GM21723 (cell line): ENCODE results near the gene FBXO45.
A peak's percentile ranks its signal among the peaks of the same experiment; 100 is the strongest.
"Not testable (repeated sequence)": the region's sequence is repeated elsewhere in the genome, so short reads cannot be mapped to it uniquely, and the experiment has no call there.

Experiments used
- ATAC-seq: cut with Tn5 transposase; IDR thresholded peaks from one replicate; pipeline ENCODE4 v1.9.1; 2021; ENCODE audit warnings: mild to moderate bottlenecking, moderate library complexity; ENCODE audit not compliant: unreplicated experiment

FBXO45 gene

GRCh38 chr3:196555295-196555694 is 13.2 kb upstream of the FBXO45 start:
- ATAC-seq = no peak

- no peak for ATAC-seq
Measured at GRCh38 chr3:196557236-196557635, 11.2 kb upstream of the FBXO45 start.

GRCh38 chr3:196558476-196558875 is 10.0 kb upstream of the FBXO45 start:
- no peak for ATAC-seq

- no peak for ATAC-seq
Measured at GRCh38 chr3:196559826-196560225, 8.6 kb upstream of the FBXO45 start.

GRCh38 chr3:196563721-196564225 is 4.7 kb upstream of the FBXO45 start:
- ATAC-seq = no peak

- peak; percentile 40 for ATAC-seq
Measured at GRCh38 chr3:196569003-196569516, 600 bp downstream of the FBXO45 start.

- not testable (repeated sequence) for ATAC-seq
Measured at GRCh38 chr3:196570332-196570731, 1.9 kb downstream of the FBXO45 start.

- no peak for ATAC-seq
Measured at GRCh38 chr3:196572389-196572788, 3.9 kb downstream of the FBXO45 start.

GRCh38 chr3:196585044-196585757 is 16.7 kb downstream of the FBXO45 start:
- ATAC-seq = no peak

- no peak for ATAC-seq
Measured at GRCh38 chr3:196590279-196590678, 21.8 kb downstream of the FBXO45 start.

- ATAC-seq = no peak
Measured at GRCh38 chr3:196596355-196596754, 27.9 kb downstream of the FBXO45 start.

- not testable (repeated sequence) for ATAC-seq
Measured at GRCh38 chr3:196597971-196598733, 29.7 kb downstream of the FBXO45 start.

- ATAC-seq = no peak
Measured at GRCh38 chr3:196599734-196600128, 31.3 kb downstream of the FBXO45 start.

- ATAC-seq = no peak
Measured at GRCh38 chr3:196600359-196600758, 31.9 kb downstream of the FBXO45 start.

GRCh38 chr3:196602673-196603072 is 34.2 kb downstream of the FBXO45 start:
- ATAC-seq = no peak

GRCh38 chr3:196603683-196604082 is 35.2 kb downstream of the FBXO45 start:
- no peak for ATAC-seq

- no peak for ATAC-seq
Measured at GRCh38 chr3:196604548-196604947, 36.1 kb downstream of the FBXO45 start.

- no peak for ATAC-seq
Measured at GRCh38 chr3:196608693-196609092, 40.2 kb downstream of the FBXO45 start.

- peak; percentile 76 for ATAC-seq
Measured at GRCh38 chr3:196609343-196609775, 40.9 kb downstream of the FBXO45 start.

GRCh38 chr3:196609805-196610515 is 41.5 kb downstream of the FBXO45 start:
- no peak for ATAC-seq
